NCI-H510A (cell line): ENCODE data around the gene ASTN2.
"Not testable (repeated sequence)": the region's sequence is repeated elsewhere in the genome, so short reads cannot be mapped to it uniquely, and the experiment has no call there.

Source experiments
- DNase-seq: peaks from one replicate; lab custom pipeline; 2025; lab: John Stamatoyannopoulos, UW

The ASTN2 gene

GRCh38 chr9:116924462-116925110, 490.3 kb downstream of the ASTN2 start:
- DNase-seq, result no peak

GRCh38 chr9:116917895-116918508, 496.9 kb downstream of the ASTN2 start:
- not testable (repeated sequence) for DNase-seq

GRCh38 chr9:116913536-116913935, 501.3 kb downstream of the ASTN2 start:
- no peak for DNase-seq

- no peak for DNase-seq
Observed at GRCh38 chr9:116910201-116910600, 504.7 kb downstream of the ASTN2 start.

- DNase-seq, result no peak
Observed at GRCh38 chr9:116907989-116908388, 506.9 kb downstream of the ASTN2 start.

- no peak for DNase-seq
Observed at GRCh38 chr9:116905171-116905588, 509.7 kb downstream of the ASTN2 start.

GRCh38 chr9:116904165-116904564, 510.7 kb downstream of the ASTN2 start:
- no peak for DNase-seq

- no peak for DNase-seq
Observed at GRCh38 chr9:116901260-116901659, 513.6 kb downstream of the ASTN2 start.

GRCh38 chr9:116900543-116900942, 514.3 kb downstream of the ASTN2 start:
- DNase-seq, result no peak

- no peak for DNase-seq
Observed at GRCh38 chr9:116900007-116900367, 514.9 kb downstream of the ASTN2 start.

GRCh38 chr9:116899337-116900006, 515.4 kb downstream of the ASTN2 start:
- no peak for DNase-seq

GRCh38 chr9:116898131-116898530, 516.7 kb downstream of the ASTN2 start:
- not testable (repeated sequence) for DNase-seq

GRCh38 chr9:116897201-116897600, 517.7 kb downstream of the ASTN2 start:
- DNase-seq, result no peak

GRCh38 chr9:116895961-116896360, 518.9 kb downstream of the ASTN2 start:
- no peak for DNase-seq

GRCh38 chr9:116891424-116891823, 523.4 kb downstream of the ASTN2 start:
- DNase-seq, result no peak

GRCh38 chr9:116888476-116888875, 526.4 kb downstream of the ASTN2 start:
- not testable (repeated sequence) for DNase-seq

- no peak for DNase-seq
Observed at GRCh38 chr9:116888066-116888465, 526.8 kb downstream of the ASTN2 start.

- no peak for DNase-seq
Observed at GRCh38 chr9:116883676-116884075, 531.2 kb downstream of the ASTN2 start.

GRCh38 chr9:116877072-116877471, 537.8 kb downstream of the ASTN2 start:
- no peak for DNase-seq

- no peak for DNase-seq
Observed at GRCh38 chr9:116875576-116875975, 539.3 kb downstream of the ASTN2 start.

GRCh38 chr9:116873937-116874914, 540.6 kb downstream of the ASTN2 start:
- no peak for DNase-seq

GRCh38 chr9:116873491-116873890, 541.4 kb downstream of the ASTN2 start:
- no peak for DNase-seq
